Measurements from ENCODE around the gene NFE2L2. TPM values are rescaled to one million over a fixed set of nuclear protein-coding genes. Genes with fewer than 3 reads are reported as not detected.

NFE2L2 gene
- total RNA-seq = 23.6 and 68.5 TPM in 2 replicates

DNA sequence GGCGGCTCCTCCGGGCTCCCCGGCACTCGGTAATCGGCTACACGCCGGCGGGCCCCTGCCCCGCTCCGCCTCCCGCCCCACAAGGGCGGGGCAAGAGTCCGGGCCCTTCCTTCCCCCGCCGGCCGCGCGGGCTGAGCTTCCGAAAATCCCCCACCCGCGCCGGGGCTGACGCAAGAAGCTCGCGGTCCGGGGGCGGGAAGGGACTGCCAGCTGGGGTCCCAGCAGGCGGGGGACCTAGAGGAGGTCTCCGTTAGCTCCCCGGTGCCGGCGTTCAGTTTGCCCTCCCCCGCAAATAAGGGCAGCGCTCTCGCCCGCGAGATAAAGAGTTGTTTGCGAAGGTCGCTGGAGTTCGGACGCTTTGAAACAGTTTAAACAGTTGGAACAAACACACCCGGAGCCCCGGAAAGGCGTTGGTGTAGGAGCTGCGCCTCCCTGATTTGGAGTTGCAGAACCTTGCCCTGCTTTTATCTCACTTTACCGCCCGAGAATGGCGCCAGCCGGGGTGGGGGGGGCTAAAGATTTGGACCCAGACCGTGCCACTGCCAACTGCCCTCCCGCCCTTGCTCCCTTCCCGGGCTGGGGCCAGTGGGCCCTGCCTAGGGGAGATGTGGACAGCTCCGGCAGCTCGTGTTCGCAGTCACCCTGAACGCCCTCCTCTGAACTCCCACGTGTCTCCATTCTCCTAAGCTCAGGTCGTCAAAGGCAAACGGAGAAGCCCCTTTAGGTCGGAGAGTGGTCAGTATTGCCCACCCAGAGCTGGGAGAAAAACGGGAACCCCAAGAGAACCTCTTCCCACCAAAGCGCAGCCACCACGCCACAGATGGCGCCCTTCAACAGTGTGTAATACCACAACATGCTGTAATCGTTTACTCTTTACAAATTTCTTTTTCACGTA lies at the start of gene NFE2L2:
Gene NFE2L2, minus strand, starts transcription at position 35 of the 895 bp plus-strand sequence. CDS start 151 bp downstream, outside the sequence.

DNA sequence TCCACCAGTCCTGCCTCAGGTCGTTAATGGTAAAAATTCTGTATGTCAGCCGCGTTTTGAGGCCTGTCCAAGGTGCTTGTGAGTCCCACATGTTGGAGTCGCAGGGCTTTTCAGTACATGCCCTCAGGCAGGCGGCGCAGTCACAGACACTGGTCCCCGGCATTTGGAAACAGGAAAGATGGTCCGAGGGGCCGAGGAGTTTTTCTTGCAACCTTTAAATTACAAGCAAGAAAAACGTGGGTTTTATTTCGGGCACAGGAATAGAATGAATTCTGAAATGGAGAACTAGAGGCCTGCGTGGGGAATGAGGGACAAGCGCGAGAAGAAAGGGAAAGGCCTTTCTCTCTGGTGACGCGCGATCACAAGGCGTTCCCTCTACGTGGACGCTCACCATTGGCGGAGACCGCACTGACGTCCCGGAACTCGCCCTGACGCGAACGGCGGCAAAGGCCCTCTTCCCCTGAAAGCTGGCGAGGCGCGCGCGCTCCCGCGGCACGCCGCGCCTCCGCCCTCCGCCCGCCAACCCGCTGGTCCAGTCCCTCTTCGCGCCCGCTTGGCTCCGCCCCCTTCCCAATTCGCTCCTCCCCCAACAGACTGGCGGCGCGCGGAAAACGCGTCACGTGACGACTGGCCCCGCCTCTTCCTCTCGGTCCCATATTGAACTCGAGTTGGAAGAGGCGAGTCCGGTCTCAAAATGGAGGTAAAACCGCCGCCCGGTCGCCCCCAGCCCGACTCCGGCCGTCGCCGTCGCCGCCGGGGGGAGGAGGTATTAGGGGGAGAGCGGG lies 52.2 kb downstream of the NFE2L2 start, which contains the start of gene HNRNPA3:
Gene HNRNPA3, plus strand, starts transcription at position 689 of the 785 bp plus-strand sequence. Its CDS starts 6 bp downstream, at position 695.

Other genes starting within 250 kb of the NFE2L2 start
- 32.2 and 72.6 TPM in 2 replicates for gene HNRNPA3, start 51.9 kb downstream of the NFE2L2 start, total RNA-seq
- 57.8 and 114 TPM in 2 replicates for gene AGPS, start 128.0 kb upstream of the NFE2L2 start, total RNA-seq

All from bladder microvascular endothelial cell (primary cell).